ENCODE data around the gene EWSR1.

EWSR1 gene

GRCh38 chr22:29270475-29271271, 2.6 kb downstream of the EWSR1 start:
- no peak for DNase-seq

GRCh38 chr22:29272624-29273023, 4.6 kb downstream of the EWSR1 start:
- DNase-seq, result no peak

- no peak for DNase-seq
These were observed 7.1 kb downstream of the EWSR1 start for GRCh38 chr22:29275167-29275566.

- no peak for DNase-seq
These were observed 7.9 kb downstream of the EWSR1 start for GRCh38 chr22:29275819-29276565.

- DNase-seq, result no peak
These were observed 9.9 kb downstream of the EWSR1 start for GRCh38 chr22:29277927-29278326.

GRCh38 chr22:29284196-29284595, 16.1 kb downstream of the EWSR1 start:
- DNase-seq, result no peak

GRCh38 chr22:29288837-29289236, 20.8 kb downstream of the EWSR1 start:
- DNase-seq, result no peak

GRCh38 chr22:29290061-29290460, 22.0 kb downstream of the EWSR1 start:
- no peak for DNase-seq

- no peak for DNase-seq
These were observed 23.1 kb downstream of the EWSR1 start for GRCh38 chr22:29291215-29291614.

GRCh38 chr22:29292379-29292778, 24.3 kb downstream of the EWSR1 start:
- no peak for DNase-seq

GRCh38 chr22:29298641-29299040, 30.6 kb downstream of the EWSR1 start:
- DNase-seq, result no peak

GRCh38 chr22:29299136-29299900, 31.2 kb downstream of the EWSR1 start:
- no peak for DNase-seq

GRCh38 chr22:29300467-29300806, 32.4 kb downstream of the EWSR1 start:
- no peak for DNase-seq

GRCh38 chr22:29300807-29301601, 32.9 kb downstream of the EWSR1 start:
- DNase-seq, result no peak

- DNase-seq, result no peak
These were observed 33.8 kb downstream of the EWSR1 start for GRCh38 chr22:29301716-29302401.

GRCh38 chr22:29302402-29302680, 34.3 kb downstream of the EWSR1 start:
- DNase-seq, result no peak

GRCh38 chr22:29302681-29303465, 34.8 kb downstream of the EWSR1 start:
- DNase-seq, result peak; percentile 7

GRCh38 chr22:29305836-29306174, 37.7 kb downstream of the EWSR1 start:
- no peak for DNase-seq

GRCh38 chr22:29306175-29306834, 38.2 kb downstream of the EWSR1 start, which contains the start of gene GAS2L1:
TSS of gene GAS2L1 (plus strand) at chr22:29306650. CDS start at chr22:29308106, 1,456 bp downstream.
- DNase-seq, result no peak

- no peak for DNase-seq
These were observed 38.9 kb downstream of the EWSR1 start for GRCh38 chr22:29306835-29307595.
